ENCODE data around the gene PI4K2A.

The PI4K2A gene

DNA sequence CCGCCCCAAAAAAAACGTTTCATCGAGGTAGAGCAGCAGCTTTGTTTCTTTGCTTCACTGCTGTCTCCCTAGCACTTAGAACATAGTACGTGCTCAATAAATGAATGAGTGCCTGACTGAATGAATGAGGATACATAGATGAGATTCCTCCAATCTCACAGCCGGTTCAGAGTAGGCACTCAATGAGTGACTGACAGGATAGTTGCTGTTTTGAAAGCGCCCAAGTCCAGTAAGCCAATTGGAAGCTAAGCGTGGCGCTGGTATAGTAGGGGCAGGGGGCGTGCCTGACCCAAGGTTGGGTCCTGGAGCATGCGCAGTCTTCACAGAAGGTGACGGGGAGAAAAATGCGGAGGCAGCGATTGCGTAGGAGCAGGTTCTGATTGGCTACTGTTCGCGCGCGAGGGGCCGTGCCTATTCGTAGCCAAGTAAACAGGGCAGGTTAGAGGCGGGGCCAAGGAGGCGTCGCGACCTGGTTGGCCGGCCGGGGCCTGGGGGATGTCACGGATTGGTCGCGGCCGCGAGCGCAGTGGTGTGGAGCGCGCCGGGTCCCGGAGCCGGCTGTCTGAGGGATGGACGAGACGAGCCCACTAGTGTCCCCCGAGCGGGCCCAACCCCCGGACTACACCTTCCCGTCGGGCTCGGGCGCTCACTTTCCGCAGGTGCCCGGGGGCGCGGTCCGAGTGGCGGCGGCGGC lies at the start of gene PI4K2A:
PI4K2A (plus strand) TSS at position 498 of the 694 bp plus-strand sequence; CDS start at position 570, 72 bp downstream.
- Mint-ChIP-seq H3K9me3 (no peaks in the 10 kb centered on the region), H3K36me3 (peaks cover 21% of the 10 kb centered on the region), H3K4me3 (peak within 1 kb of the TSS; percentile 91), H3K27ac (peak within 1 kb of the TSS; percentile 91), H3K27me3 (no peaks in the 10 kb centered on the region), H3K4me1 (peaks cover 27% of the 10 kb centered on the region)
- peak; percentile 100 for ATAC-seq

DNA sequence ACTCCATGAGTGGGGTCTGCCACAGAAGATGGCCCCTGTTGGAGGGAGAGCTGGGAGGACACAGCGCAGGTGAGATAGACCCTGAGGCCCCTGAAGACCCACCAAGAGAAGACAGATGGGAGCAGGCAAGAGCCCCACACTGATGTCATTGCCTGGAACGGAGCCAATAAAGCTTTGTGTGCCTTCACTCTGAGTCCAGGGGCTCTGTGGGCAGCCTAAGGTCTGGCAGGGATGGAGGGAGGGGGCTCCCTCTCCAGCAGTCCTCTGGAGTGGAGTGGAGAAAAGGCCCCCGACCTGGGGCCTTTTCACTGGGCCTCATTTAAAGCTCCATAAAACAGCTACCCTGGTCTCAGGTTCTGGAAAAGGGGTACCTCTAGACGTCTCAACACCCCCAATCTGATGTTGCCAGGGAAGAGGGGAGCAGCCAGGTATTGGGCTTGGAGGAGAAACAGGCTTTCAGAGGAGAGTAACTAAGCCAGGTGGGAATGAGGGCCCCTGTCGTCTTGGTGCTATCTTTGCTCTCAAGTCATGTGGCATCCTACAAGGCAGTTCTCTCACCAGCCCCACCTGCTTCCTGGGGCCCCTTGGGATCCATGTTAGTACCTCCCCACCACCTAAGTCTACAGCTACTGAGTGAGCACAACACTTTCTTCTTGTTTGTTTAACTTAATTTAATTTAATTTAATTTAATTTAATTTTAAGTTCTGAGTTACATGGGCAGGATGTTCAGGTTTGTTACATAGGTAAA lies 49.5 kb upstream of the PI4K2A start:
- no peak overlapping the region for H3K27ac Mint-ChIP-seq
- no peaks in the 10 kb centered on the region for H3K9me3 Mint-ChIP-seq
- no peak overlapping the region for H3K4me3 Mint-ChIP-seq
- no peaks in the 10 kb centered on the region for H3K36me3 Mint-ChIP-seq
- ATAC-seq = no peak
- peaks cover 5% of the 10 kb centered on the region for H3K4me1 Mint-ChIP-seq
- H3K27me3 Mint-ChIP-seq = no peaks in the 10 kb centered on the region

DNA sequence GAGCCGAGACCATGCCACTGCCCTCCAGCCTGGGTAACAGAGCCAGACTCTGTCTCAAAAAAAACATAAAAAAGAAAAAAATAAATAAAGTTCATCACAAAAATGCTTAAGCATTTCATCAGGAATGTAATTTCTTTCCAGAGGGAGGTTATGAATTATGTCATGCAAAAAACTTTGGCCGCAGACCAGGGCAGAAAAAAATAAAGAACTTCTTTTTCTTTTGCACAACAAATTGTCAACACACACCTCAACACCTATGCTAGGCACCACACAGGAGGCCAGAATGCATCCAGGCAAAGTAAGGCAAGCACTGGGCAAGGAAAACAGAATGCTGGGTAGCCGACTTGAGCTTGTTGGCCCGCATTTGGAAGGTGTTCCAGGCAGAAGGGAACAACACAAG lies 47.0 kb upstream of the PI4K2A start:
- Mint-ChIP-seq H3K9me3 (no peaks in the 10 kb centered on the region), H3K4me1 (peaks cover 5% of the 10 kb centered on the region), H3K36me3 (no peaks in the 10 kb centered on the region), H3K27me3 (no peaks in the 10 kb centered on the region), H3K27ac (no peak overlapping the region), H3K4me3 (no peak overlapping the region)
- ATAC-seq = no peak

DNA sequence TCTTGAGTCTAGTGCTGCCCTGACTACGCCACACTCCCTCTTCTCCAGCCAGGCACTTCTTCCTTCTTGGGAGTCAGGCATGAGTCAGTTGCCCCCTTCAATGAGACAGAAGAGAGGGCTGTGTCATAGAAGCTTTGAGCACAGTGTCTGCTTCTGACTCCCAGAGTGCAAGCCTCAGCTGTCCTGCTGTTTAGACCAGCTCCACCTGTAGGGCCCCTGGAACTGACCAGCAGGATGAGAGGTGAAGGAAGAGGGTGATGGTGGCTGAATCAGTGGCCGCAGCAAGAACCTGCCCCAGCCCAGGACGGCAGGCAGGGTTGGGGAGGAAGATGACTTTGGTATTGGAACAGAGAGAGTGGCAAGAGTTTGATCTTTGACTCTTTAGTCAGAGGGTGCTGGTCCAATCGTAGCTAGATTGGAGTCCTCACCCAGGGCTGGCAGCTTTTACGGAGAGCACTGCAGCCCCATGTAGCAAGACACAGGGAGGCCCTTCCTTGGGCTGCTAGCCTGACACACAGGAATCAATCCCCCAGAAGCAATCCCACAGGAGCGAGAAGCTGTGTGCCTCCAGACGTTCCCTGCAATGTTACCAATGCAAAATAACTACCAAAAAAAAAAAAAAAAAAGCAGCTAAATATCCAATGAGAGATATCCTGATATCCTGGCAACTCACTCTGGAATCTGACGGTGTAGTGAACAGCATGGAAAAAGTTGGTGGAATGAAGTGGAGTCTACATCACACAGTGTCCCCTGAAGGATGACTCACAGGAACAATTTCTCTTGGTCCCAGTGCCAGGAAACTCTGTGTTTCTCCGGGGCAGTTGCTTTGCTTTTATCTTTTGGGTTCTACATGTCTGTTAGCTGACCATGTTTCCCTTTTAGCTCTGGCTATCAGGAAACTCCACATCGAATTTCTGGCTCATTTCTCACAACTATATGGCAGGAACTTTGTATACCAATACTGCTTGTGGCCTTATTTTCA lies 44.1 kb upstream of the PI4K2A start:
- no peak for ATAC-seq
- H3K36me3 Mint-ChIP-seq = no peaks in the 10 kb centered on the region
- H3K27ac Mint-ChIP-seq = no peak overlapping the region
- H3K4me1 Mint-ChIP-seq = peaks cover 4% of the 10 kb centered on the region
- no peak overlapping the region for H3K4me3 Mint-ChIP-seq
- no peaks in the 10 kb centered on the region for H3K9me3 Mint-ChIP-seq
- H3K27me3 Mint-ChIP-seq = no peaks in the 10 kb centered on the region

DNA sequence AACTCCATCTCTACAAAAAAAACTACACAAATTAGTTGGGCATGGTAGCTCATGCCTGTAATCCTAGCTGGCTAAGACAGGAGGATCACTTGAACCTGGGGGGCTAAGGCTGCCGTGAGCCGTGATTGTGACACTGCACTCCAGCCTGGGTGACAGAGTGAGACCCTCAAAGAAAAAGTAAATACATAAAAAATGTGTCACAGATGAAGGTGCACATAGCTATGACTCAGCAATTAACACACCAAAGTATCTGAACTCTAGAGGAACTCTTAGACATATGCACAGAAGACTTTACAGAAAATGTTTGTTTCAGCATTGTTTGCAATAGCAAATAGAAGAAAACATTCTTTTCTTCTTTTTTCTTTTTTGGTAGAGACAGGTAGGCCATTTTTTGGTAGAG lies 42.7 kb upstream of the PI4K2A start:
- Mint-ChIP-seq H3K27me3 (no peaks in the 10 kb centered on the region), H3K36me3 (no peaks in the 10 kb centered on the region), H3K9me3 (no peaks in the 10 kb centered on the region), H3K4me1 (no peaks in the 10 kb centered on the region), H3K4me3 (no peak overlapping the region), H3K27ac (no peak overlapping the region)
- ATAC-seq = no peak

DNA sequence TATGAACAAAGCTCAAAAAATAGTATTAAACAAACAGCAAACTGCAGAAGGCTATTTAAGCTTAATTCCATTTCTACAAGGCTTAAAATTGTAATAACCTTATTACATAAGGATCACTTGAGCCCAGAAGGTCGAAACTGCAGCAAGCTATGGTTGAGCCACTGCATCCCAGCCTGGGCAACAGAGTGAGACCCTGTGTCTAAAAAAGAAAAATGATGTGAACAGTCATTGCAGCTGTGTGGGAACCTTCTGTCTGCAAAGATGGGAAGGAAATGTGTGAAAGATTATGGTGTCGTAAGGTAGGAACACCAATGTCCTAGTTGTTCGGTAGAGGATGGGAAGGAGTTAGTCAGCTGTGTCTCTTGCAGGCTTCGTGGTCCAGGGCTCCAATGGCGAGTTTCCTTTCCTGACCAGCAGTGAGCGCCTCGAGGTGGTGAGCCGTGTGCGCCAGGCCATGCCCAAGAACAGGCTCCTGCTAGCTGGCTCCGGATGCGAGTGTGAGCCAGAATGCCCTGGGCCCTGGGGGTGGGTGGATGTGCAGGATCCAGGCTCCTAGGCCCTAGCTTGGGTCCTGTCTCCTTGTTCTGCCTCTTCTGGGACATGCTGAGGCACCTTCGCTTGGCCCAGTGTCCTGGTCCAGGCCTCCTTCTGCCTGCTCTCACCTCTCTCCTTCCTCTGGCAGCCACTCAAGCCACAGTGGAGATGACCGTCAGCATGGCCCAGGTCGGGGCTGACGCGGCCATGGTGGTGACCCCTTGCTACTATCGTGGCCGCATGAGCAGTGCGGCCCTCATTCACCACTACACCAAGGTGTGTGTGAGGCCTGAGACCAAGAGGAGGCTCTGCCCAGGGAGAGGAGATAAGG lies 41.8 kb upstream of the PI4K2A start:
- no peak for ATAC-seq
- no peaks in the 10 kb centered on the region for H3K9me3 Mint-ChIP-seq
- H3K27me3 Mint-ChIP-seq = no peaks in the 10 kb centered on the region
- no peaks in the 10 kb centered on the region for H3K36me3 Mint-ChIP-seq
- H3K27ac Mint-ChIP-seq = no peak overlapping the region
- no peak overlapping the region for H3K4me3 Mint-ChIP-seq
- no peaks in the 10 kb centered on the region for H3K4me1 Mint-ChIP-seq

DNA sequence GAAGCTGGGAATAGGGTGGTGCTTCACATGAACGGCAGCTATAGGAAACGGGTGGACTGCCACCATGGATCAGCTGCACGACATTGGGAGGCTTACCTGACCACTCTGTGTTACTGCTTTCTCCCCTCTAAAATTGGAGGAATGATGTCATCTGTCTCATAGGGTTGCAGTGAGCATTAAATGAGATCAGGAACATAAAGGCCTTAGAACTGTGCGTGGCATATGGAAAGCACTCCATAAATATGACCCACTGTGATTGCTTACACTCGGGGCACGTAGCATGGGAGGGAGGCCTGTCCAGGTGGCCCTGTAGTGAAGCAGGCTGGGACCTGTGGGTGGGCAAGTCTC lies 41.2 kb upstream of the PI4K2A start:
- Mint-ChIP-seq H3K27me3 (no peaks in the 10 kb centered on the region), H3K4me3 (no peak overlapping the region), H3K36me3 (no peaks in the 10 kb centered on the region), H3K27ac (no peak overlapping the region), H3K4me1 (no peaks in the 10 kb centered on the region), H3K9me3 (no peaks in the 10 kb centered on the region)
- ATAC-seq = no peak

DNA sequence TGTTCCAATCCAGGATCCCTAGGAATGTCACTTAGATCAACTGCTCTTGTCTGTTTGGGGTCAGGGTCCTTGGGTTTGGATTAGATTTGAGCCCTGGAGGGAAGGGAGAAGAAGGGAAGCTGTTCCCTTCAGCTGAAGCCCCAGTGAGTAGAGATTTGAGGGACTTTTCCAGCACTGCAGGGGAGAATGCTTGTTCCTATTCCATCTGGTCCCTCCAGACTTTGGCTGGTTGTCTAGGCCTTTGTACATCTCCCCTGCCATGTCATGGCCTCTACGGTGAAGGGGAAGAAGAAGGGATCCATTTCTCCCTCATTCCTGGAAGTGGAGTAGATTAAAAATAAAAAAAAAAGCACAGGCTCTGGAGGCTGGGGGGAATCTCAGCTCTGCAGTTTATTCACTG lies 39.9 kb upstream of the PI4K2A start:
- Mint-ChIP-seq H3K27me3 (no peaks in the 10 kb centered on the region), H3K27ac (no peak overlapping the region), H3K4me3 (no peak overlapping the region), H3K36me3 (no peaks in the 10 kb centered on the region), H3K9me3 (no peaks in the 10 kb centered on the region), H3K4me1 (no peaks in the 10 kb centered on the region)
- ATAC-seq = no peak

DNA sequence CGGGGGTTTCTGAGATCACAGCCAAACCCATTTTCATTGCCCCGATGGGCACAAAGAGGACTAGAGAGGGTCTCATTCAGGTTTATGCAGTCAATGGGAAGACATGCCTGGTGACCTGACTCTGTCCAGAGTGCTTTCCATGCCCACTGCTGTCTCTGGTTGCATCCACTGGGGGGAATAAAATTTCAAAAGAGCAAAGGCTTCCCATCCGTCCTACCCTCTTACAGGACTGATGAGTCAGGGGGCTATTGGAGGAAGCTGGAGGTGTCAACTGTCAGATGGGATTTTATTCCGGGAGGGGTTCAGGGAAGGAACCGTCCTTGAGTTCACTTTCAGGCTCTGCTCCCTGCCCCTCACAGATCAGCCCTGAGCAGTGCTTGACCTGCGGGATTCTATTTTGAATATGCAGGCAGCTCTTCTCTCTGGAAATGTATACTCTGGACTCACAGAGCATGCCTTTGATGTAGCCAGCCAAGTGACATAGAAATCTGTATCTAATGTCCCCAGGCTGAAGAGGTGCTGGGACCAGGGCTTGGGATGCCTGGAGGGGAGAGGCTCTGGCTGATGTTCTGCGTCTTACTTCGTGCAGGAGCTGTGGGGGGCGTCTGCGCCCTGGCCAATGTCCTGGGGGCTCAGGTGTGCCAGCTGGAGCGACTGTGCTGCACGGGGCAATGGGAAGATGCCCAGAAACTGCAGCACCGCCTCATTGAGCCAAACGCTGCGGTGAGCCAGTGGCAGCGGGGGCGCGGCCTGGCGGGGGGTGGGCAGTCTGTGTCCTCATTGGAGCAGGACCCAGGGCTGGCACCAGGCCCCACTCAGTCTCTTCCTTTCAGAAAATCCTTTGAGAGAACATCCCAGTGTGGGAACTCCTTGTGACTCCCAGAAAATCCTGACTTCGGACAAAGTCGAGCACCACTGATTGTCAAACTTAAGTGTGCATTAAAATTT lies 38.9 kb upstream of the PI4K2A start:
- Mint-ChIP-seq H3K27ac (no peak overlapping the region), H3K4me3 (no peak overlapping the region), H3K4me1 (no peaks in the 10 kb centered on the region), H3K9me3 (no peaks in the 10 kb centered on the region), H3K27me3 (no peaks in the 10 kb centered on the region), H3K36me3 (no peaks in the 10 kb centered on the region)
- ATAC-seq = no peak

DNA sequence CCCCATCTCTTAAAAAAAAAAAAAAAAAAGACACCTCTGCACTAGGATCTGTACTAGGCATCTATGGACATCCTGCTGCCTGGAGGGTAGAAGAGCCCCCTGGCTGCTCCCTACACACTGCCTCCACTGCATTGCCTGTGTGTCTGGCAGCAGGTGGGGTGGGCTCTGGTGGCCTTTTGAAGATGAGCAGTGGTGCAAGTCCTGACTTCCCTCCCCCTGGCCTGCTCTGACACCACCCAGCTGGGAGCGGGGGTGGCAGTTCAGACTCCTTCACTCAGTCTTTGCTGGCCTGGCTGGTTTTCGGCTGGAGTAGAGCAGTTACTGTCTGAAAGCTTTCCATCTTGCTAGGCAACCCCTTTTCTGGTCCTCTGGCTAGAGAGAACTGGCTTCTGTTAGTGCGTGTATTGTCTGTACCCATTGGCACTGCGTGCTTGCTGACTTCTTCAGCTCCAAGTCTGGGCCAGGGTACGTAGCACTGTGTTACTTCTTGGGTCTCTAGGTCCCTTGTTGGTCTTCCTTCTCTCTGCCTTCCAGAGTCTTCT lies 33.3 kb upstream of the PI4K2A start:
- H3K4me3 Mint-ChIP-seq = no peak overlapping the region
- H3K36me3 Mint-ChIP-seq = no peaks in the 10 kb centered on the region
- no peak overlapping the region for H3K27ac Mint-ChIP-seq
- ATAC-seq = no peak
- H3K9me3 Mint-ChIP-seq = no peaks in the 10 kb centered on the region
- H3K4me1 Mint-ChIP-seq = no peaks in the 10 kb centered on the region
- H3K27me3 Mint-ChIP-seq = no peaks in the 10 kb centered on the region

DNA sequence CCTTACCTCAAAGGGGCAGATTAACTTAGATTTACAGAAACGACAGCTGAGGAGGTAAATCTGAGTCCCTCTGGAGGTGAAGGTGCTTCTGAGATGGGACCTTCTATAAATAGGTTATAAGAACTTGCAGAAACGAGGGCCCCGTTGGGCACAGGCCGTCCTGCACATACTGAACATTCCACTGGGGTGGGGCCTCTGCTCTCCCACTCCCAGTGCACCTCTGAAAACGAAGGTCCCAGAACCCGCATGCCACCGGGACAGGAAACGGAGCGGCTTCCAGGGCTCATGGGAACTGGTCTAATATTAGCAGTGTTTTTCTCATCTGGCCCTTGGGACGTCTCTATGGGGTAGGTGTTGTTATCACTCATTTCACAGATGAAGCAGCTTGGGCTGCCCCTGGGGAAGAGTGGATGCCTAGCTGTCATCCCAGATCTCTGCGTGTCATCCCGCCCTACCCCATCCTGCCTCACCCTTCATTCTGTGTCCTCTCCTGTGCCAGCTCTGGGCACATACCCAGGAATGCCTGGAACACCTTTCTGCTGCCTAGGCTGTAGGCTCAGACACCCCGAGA lies 31.4 kb upstream of the PI4K2A start:
- H3K4me3 Mint-ChIP-seq = no peak overlapping the region
- H3K9me3 Mint-ChIP-seq = no peaks in the 10 kb centered on the region

DNA sequence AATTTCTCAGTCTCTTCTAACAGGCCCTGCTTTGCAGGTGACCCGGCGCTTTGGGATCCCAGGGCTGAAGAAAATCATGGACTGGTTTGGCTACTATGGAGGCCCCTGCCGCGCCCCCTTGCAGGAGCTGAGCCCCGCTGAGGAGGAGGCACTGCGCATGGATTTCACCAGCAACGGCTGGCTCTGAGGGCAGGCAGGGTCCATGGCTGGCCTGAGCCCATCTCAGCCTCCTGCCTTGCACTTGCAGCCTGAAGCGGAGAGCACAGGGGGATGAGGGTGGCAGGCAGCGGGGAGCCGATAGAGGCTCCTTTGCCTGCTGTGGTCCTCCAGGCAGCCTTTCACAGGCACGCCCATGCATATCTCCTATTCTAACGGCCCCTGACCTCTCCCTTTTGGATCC lies 29.0 kb upstream of the PI4K2A start:
- H3K4me3 Mint-ChIP-seq = no peak overlapping the region
- H3K27me3 Mint-ChIP-seq = no peaks in the 10 kb centered on the region
- no peak overlapping the region for H3K27ac Mint-ChIP-seq
- no peak for ATAC-seq
- H3K9me3 Mint-ChIP-seq = no peaks in the 10 kb centered on the region
- H3K4me1 Mint-ChIP-seq = no peaks in the 10 kb centered on the region
- no peaks in the 10 kb centered on the region for H3K36me3 Mint-ChIP-seq

More for the DNA sequence above, 31.4 kb upstream of the PI4K2A start:
- Mint-ChIP-seq H3K27ac (no peak overlapping the region), H3K27me3 (no peaks in the 10 kb centered on the region), H3K36me3 (no peaks in the 10 kb centered on the region), H3K4me1 (no peaks in the 10 kb centered on the region)
- no peak for ATAC-seq

DNA sequence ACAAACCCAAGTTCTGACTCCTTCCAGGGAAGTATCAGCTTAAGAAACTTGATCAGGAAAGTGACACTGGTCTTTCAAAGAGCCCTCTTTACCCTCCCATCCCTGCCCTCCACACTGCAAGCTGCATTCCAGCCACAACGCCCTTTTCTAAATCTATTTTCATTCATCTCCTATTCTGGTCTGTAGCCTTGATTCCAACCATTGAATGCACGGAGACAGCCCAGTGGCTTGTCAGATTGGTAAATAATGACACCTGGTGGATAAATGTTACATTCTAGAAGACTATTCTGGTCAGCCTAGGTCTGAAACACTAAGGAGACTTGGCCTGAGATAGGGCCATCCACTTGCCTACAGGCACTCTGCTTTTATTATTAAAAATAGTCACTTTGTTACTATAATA lies 28.1 kb upstream of the PI4K2A start:
- H3K4me1 Mint-ChIP-seq = no peaks in the 10 kb centered on the region
- no peaks in the 10 kb centered on the region for H3K9me3 Mint-ChIP-seq
- no peaks in the 10 kb centered on the region for H3K27me3 Mint-ChIP-seq
- H3K4me3 Mint-ChIP-seq = no peak overlapping the region
- H3K36me3 Mint-ChIP-seq = no peaks in the 10 kb centered on the region
- no peak for ATAC-seq
- no peak overlapping the region for H3K27ac Mint-ChIP-seq

All from stimulated activated memory B cell treated with anti-CD40 and anti-IgM and Interleukin-4, amounts not matched to agents 10 μg/mL and 1 μg/mL and 100 μg/mL, for 72 hours (primary cell).